ENCODE results near the gene PRKN. TPM values are rescaled to one million over a fixed set of nuclear protein-coding genes. Genes with fewer than 3 reads are reported as not detected.

Gene PRKN
- total and polyA plus RNA-seq, 2 experiments from 2014 or later, result 0.10 to 0.84 TPM

DNA sequence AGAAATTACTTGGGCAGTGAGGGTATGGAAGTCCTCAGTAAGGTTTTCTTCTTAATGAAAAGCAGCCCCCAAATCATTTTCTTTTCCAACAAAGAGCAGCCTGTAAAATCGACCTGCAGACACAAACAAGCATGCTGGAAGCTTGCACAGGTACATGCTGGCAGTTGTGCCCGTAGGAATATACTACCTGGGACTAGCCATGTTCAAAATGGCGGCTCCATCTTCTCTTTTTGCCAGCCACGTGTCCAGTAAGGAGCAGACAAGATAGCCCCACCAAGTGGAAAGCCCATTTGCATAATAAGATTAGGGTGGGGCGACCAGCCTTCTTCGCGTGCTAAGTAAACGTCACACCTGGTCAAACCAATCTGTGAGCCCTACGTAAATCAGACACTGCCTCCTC is 1194.3 kb downstream of the PRKN start:
- Mint-ChIP-seq H3K4me1 (no peaks in the 10 kb centered on the region), H3K9me3 (no peaks in the 10 kb centered on the region), H3K36me3 (ENCODE audit: low read depth) (no peaks in the 10 kb centered on the region), H3K4me3 (no peak overlapping the region), H3K27ac (no peak overlapping the region), H3K27me3 (ENCODE audit: insufficient read depth, low read depth, poor library complexity) (no peaks in the 10 kb centered on the region)
- Histone ChIP-seq H3K36me3 (ENCODE audit: insufficient read depth) (no peaks in the 10 kb centered on the region), H3K4me3 (no peak overlapping the region), H3K79me2 (replicated peaks; ENCODE audit: insufficient read depth) (no peaks in the 10 kb centered on the region), H2AFZ (peak overlapping the region; percentile 28), H3F3A (replicated peaks; ENCODE audit: low read depth) (no peaks in the 10 kb centered on the region), H3K9me2 (ENCODE audit: insufficient read depth) (no peaks in the 10 kb centered on the region), H3K4me1 (ENCODE audit: insufficient read depth) (0 out of 2 replicates have a peak, but pooled peaks cover 3% of the 10 kb centered on the region), H3K4me2 (no peak overlapping the region), H4K20me1 (replicated peaks; ENCODE audit: insufficient read depth) (no peaks in the 10 kb centered on the region), H3K27me3 (ENCODE audit: insufficient read depth) (no peaks in the 10 kb centered on the region), H3K27ac (ENCODE audit: low read depth) (no peak overlapping the region)
- TF ChIP-seq, protein P1, sequence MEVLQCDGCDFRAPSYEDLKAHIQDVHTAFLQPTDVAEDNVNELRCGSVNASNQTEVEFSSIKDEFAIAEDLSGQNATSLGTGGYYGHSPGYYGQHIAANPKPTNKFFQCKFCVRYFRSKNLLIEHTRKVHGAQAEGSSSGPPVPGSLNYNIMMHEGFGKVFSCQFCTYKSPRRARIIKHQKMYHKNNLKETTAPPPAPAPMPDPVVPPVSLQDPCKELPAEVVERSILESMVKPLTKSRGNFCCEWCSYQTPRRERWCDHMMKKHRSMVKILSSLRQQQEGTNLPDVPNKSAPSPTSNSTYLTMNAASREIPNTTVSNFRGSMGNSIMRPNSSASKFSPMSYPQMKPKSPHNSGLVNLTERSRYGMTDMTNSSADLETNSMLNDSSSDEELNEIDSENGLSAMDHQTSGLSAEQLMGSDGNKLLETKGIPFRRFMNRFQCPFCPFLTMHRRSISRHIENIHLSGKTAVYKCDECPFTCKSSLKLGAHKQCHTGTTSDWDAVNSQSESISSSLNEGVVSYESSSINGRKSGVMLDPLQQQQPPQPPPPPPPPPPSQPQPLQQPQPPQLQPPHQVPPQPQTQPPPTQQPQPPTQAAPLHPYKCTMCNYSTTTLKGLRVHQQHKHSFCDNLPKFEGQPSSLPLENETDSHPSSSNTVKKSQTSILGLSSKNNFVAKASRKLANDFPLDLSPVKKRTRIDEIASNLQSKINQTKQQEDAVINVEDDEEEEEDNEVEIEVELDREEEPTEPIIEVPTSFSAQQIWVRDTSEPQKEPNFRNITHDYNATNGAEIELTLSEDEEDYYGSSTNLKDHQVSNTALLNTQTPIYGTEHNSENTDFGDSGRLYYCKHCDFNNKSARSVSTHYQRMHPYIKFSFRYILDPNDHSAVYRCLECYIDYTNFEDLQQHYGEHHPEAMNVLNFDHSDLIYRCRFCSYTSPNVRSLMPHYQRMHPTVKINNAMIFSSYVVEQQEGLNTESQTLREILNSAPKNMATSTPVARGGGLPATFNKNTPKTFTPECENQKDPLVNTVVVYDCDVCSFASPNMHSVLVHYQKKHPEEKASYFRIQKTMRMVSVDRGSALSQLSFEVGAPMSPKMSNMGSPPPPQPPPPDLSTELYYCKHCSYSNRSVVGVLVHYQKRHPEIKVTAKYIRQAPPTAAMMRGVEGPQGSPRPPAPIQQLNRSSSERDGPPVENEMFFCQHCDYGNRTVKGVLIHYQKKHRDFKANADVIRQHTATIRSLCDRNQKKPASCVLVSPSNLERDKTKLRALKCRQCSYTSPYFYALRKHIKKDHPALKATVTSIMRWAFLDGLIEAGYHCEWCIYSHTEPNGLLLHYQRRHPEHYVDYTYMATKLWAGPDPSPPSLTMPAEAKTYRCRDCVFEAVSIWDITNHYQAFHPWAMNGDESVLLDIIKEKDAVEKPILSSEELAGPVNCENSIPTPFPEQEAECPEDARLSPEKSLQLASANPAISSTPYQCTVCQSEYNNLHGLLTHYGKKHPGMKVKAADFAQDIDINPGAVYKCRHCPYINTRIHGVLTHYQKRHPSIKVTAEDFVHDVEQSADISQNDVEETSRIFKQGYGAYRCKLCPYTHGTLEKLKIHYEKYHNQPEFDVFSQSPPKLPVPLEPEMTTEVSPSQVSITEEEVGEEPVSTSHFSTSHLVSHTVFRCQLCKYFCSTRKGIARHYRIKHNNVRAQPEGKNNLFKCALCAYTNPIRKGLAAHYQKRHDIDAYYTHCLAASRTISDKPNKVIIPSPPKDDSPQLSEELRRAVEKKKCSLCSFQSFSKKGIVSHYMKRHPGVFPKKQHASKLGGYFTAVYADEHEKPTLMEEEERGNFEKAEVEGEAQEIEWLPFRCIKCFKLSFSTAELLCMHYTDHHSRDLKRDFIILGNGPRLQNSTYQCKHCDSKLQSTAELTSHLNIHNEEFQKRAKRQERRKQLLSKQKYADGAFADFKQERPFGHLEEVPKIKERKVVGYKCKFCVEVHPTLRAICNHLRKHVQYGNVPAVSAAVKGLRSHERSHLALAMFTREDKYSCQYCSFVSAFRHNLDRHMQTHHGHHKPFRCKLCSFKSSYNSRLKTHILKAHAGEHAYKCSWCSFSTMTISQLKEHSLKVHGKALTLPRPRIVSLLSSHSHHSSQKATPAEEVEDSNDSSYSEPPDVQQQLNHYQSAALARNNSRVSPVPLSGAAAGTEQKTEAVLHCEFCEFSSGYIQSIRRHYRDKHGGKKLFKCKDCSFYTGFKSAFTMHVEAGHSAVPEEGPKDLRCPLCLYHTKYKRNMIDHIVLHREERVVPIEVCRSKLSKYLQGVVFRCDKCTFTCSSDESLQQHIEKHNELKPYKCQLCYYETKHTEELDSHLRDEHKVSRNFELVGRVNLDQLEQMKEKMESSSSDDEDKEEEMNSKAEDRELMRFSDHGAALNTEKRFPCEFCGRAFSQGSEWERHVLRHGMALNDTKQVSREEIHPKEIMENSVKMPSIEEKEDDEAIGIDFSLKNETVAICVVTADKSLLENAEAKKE (CRISPR knock-in tag; IDR thresholded peaks at IDR 0.05), result no peak
- TF ChIP-seq POLR2AphosphoS5 (IDR thresholded peaks at IDR 0.05; ENCODE audit: low read depth), result no peak
- TF ChIP-seq, protein P2, sequence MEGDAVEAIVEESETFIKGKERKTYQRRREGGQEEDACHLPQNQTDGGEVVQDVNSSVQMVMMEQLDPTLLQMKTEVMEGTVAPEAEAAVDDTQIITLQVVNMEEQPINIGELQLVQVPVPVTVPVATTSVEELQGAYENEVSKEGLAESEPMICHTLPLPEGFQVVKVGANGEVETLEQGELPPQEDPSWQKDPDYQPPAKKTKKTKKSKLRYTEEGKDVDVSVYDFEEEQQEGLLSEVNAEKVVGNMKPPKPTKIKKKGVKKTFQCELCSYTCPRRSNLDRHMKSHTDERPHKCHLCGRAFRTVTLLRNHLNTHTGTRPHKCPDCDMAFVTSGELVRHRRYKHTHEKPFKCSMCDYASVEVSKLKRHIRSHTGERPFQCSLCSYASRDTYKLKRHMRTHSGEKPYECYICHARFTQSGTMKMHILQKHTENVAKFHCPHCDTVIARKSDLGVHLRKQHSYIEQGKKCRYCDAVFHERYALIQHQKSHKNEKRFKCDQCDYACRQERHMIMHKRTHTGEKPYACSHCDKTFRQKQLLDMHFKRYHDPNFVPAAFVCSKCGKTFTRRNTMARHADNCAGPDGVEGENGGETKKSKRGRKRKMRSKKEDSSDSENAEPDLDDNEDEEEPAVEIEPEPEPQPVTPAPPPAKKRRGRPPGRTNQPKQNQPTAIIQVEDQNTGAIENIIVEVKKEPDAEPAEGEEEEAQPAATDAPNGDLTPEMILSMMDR (conservative IDR thresholded peaks at IDR 0.05; ENCODE audit: low read depth in 2 of 2), result no peak
- no peak for ATAC-seq
- no peak for DNase-seq (ENCODE audit: low spot score)

DNA sequence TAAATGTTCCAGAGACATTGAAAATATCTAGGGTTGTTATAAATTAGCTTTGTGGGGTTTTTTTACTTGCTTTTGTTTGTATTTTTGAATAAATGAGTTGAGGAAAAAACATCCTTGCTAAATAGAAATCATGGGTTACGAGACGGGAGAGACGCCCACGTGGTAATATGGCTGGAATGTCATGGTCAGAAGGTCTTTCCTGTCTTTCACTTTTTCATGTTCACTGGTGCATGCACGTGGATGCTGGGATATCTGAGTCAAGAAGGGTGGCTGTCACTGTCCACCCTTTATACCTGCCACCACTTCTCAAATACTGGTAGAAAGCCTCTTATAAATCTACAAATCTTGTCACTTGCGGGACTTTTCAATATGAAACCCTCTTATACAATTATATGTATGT is 1195.0 kb downstream of the PRKN start:
- Histone ChIP-seq H3F3A (replicated peaks; ENCODE audit: low read depth) (no peaks in the 10 kb centered on the region), H3K36me3 (ENCODE audit: insufficient read depth) (no peaks in the 10 kb centered on the region), H3K79me2 (replicated peaks; ENCODE audit: insufficient read depth) (no peaks in the 10 kb centered on the region), H3K27ac (ENCODE audit: low read depth) (no peak overlapping the region), H2AFZ (no peak overlapping the region), H3K4me1 (ENCODE audit: insufficient read depth) (0 out of 2 replicates have a peak, but pooled peaks cover 3% of the 10 kb centered on the region), H4K20me1 (replicated peaks; ENCODE audit: insufficient read depth) (no peaks in the 10 kb centered on the region), H3K4me3 (no peak overlapping the region), H3K9me2 (ENCODE audit: insufficient read depth) (no peaks in the 10 kb centered on the region), H3K27me3 (ENCODE audit: insufficient read depth) (no peaks in the 10 kb centered on the region), H3K4me2 (no peak overlapping the region)
- ATAC-seq (no peak), DNase-seq (ENCODE audit: low spot score) (no peak)
- Mint-ChIP-seq H3K36me3 (ENCODE audit: low read depth) (no peaks in the 10 kb centered on the region), H3K4me1 (no peaks in the 10 kb centered on the region), H3K27ac (no peak overlapping the region), H3K9me3 (no peaks in the 10 kb centered on the region), H3K4me3 (no peak overlapping the region), H3K27me3 (ENCODE audit: insufficient read depth, low read depth, poor library complexity) (no peaks in the 10 kb centered on the region)
- TF ChIP-seq ZNF331 (CRISPR knock-in tag; IDR thresholded peaks at IDR 0.05; ENCODE audit: low read depth), result no peak
- TF ChIP-seq EZH2phosphoT487 (IDR thresholded peaks at IDR 0.05; ENCODE audit: unreplicated experiment), result no peak

Measured in GM23338 (cell line).